ENCODE data around the gene PHLDA2. TPM values are rescaled to one million over a fixed set of nuclear protein-coding genes. Genes with fewer than 3 reads are reported as not detected.

The PHLDA2 gene
- total and polyA plus RNA-seq, 8 donors = 3.1 to 34.2 (median 25.5) TPM; not detected in 3

DNA sequence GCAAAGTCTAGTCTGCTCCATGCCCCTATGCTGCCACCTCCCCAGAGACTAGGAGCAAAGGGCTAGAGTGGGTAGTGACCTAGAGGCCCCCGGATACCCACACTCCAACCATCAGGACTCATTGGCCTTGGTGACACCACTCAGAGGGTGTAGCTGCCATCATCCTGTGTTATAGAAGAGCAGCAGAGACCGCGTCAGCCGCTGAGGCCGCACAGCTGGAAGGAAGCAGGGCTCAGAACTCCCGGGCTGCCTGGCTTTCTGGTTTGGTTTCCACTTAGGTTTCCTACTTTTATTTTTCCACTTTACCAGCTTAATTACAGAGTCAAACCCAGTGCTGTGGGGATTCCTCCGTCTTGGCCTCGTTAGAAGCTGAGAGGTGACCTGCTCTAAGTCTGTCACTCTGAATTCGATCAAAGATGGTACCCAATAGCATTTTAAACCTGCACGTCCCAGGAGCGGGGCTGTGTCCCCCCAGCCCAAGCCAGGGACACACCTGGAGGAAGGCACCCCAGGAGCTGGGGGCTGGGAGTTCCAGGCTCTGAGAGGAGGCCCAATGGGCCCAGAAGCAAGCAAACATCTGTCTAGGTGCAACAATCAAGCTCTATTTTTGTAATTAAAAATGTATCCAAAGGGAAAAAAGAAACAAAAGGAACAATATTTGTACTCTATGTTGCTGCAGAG is 41.6 kb downstream of the PHLDA2 start:
- Histone ChIP-seq H3K36me3 (no peaks in the 10 kb centered on the region), H3K27ac (peak overlapping the region in 3 of 5 donors; percentile 1 to 92 (median 77)), H3K4me3 (no peak overlapping the region), H3K4me1 (peaks cover 28 to 76% (median 69%) of the 10 kb centered on the region in 4 donors), H3K27me3 (peaks cover 0 to 17% (median 3%) of the 10 kb centered on the region in 3 donors), H3K9me3 (no peaks in the 10 kb centered on the region)
- WGBS, 5 donors = 67 to 74% (median 72%) methylated on average over 11 of the region's 11 CpGs
- TF ChIP-seq, protein P1, sequence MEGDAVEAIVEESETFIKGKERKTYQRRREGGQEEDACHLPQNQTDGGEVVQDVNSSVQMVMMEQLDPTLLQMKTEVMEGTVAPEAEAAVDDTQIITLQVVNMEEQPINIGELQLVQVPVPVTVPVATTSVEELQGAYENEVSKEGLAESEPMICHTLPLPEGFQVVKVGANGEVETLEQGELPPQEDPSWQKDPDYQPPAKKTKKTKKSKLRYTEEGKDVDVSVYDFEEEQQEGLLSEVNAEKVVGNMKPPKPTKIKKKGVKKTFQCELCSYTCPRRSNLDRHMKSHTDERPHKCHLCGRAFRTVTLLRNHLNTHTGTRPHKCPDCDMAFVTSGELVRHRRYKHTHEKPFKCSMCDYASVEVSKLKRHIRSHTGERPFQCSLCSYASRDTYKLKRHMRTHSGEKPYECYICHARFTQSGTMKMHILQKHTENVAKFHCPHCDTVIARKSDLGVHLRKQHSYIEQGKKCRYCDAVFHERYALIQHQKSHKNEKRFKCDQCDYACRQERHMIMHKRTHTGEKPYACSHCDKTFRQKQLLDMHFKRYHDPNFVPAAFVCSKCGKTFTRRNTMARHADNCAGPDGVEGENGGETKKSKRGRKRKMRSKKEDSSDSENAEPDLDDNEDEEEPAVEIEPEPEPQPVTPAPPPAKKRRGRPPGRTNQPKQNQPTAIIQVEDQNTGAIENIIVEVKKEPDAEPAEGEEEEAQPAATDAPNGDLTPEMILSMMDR (IDR thresholded peaks at IDR 0.05) = no peak
- DNase-seq = no peak
- intact Hi-C loops (cut with DNase I; ENCODE audit: low total_unique reads) = loop anchor here (2.0 to 10.0 kb wide), 3 partner anchors 353 to 583 kb away; partner anchors contain the start of genes C11orf21 and TSPAN32

DNA sequence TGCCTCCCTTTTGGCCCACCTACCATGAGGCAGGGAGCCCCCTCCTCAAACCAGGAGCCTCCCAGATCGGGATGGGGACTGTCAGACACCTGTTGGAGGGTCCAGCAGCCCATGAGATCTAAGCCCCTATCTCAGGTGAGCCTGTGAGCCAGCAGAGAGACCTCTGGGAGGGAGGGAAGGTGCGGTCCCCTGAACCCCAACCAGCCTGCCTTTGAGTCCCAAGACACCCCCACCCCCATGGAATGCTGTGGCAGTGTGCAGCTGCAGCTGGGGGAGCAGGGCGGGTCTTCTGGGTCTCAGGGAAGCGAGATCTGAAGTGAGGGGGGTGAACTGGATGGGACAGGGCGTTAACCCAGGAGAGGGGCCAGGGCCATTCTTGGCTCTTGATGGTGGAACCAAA is 42.3 kb downstream of the PHLDA2 start:
- TF ChIP-seq, protein P1 (IDR thresholded peaks at IDR 0.05) = no peak
- TF ChIP-seq EP300 (IDR thresholded peaks at IDR 0.05) (no peak), POLR2AphosphoS5 (IDR thresholded peaks at IDR 0.05) (no peak), POLR2A (IDR thresholded peaks at IDR 0.05) (no peak)
- intact Hi-C loops (cut with DNase I; ENCODE audit: low total_unique reads) = loop anchor here (2.0 to 10.0 kb wide), 3 partner anchors 352 to 582 kb away; partner anchors contain the start of genes C11orf21 and TSPAN32
- peak overlapping the region in 3 of 5 donors; percentile 65 to 92 (median 77) for H3K27ac ChIP-seq
- H3K27me3 ChIP-seq = peaks cover 0 to 19% (median 3%) of the 10 kb centered on the region in 3 donors
- H3K36me3 ChIP-seq = no peaks in the 10 kb centered on the region
- no peak for DNase-seq
- no peaks in the 10 kb centered on the region for H3K9me3 ChIP-seq
- peaks cover 21 to 76% (median 68%) of the 10 kb centered on the region in 4 donors for H3K4me1 ChIP-seq
- H3K4me3 ChIP-seq = no peak overlapping the region
- WGBS, 5 donors = 85 to 92% (median 89%) methylated on average over 4 to 5 of the region's 5 CpGs

DNA sequence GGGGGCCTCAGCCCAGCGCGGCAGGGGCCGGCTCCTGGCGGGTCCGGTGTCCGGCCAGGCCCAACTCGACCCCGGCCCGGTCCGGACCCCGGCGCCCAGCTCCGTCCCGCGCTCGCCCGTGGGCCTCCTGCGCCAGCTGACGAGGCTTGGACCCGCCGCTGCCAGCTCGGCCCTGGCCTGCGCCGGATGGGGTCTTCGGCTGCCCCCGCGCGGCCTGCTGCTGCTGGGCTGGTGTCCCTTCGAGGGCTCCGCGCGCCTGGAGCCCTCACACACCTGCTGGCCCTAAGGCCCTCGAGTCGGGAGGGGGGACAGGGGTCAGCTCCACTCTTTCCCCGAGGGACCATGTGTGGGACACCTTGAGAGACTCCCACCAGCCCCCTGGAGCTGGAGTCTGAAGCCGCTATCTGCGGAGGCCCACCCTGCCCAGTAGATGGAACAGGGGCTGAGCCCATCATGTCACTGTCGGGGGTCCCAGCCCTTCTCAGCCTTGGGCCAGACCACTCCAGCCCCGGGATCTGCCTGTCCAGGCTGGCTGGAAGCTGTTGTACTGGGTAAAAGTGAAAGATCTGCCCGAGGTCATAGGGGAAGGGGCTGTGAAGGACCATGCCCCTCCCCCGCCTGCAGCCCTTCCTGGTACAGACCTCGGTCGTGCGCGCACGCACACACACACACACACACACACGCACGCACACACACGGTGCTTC is 42.9 kb downstream of the PHLDA2 start:
- 17 to 44% (median 18%) methylated on average over 13 to 49 of the region's 49 CpGs for WGBS, 5 donors
- no peaks in the 10 kb centered on the region for H3K36me3 ChIP-seq
- intact Hi-C loops (cut with DNase I; ENCODE audit: low total_unique reads) = loop anchor here (2.0 to 10.0 kb wide), 3 partner anchors 352 to 582 kb away; partner anchors contain the start of genes C11orf21 and TSPAN32
- H3K9me3 ChIP-seq = no peaks in the 10 kb centered on the region
- DNase-seq = peak in 1 of 2 donors; percentile 89
- TF ChIP-seq EP300 (IDR thresholded peaks at IDR 0.05) (no peak), POLR2A (IDR thresholded peaks at IDR 0.05) (no peak), POLR2AphosphoS5 (IDR thresholded peaks at IDR 0.05) (no peak)
- TF ChIP-seq, protein P1 (IDR thresholded peaks at IDR 0.05) = no peak
- peak overlapping the region; percentile 65 to 92 (median 77) for H3K27ac ChIP-seq
- peak overlapping the region; percentile 86 to 90 (median 86) for H3K4me3 ChIP-seq
- peaks cover 15 to 73% (median 64%) of the 10 kb centered on the region in 4 donors for H3K4me1 ChIP-seq
- H3K27me3 ChIP-seq = peaks cover 0 to 19% (median 3%) of the 10 kb centered on the region in 3 donors

DNA sequence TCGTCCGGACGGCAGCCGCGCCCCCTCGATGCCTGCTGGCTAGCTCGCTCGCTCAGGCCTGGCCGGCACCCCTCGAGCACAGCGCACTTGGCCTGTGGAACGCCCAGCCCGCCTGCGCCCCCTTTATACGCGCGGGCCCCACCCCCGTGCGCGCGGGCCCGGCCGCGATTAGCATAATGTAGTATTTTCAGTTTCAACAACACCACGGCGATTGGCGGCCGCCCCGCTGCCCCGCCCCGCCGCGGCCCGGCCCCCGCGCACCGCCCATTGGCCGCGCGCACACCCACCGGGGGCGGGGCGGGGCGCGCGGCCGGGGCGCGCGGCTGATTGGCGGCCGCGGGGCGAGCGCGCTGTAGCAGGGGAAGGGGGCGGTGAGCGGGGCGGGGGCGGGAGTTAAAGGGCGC is 43.5 kb downstream of the PHLDA2 start, which contains the start of gene CDKN1C:
Gene CDKN1C (minus strand): TSS at position 98 of the 404 bp plus-strand sequence. CDS start 319 bp downstream, outside the sequence.
- peak within 1 kb of the TSS; percentile 86 to 90 (median 86) for H3K4me3 ChIP-seq
- TF ChIP-seq POLR2A (IDR thresholded peaks at IDR 0.05) (peak in 2 of 4 donors; percentile 47 to 57), EP300 (IDR thresholded peaks at IDR 0.05) (no peak), POLR2AphosphoS5 (IDR thresholded peaks at IDR 0.05) (peak; percentile 82 to 98 (median 97))
- TF ChIP-seq, protein P1 (IDR thresholded peaks at IDR 0.05) = no peak
- H3K27me3 ChIP-seq = peaks cover 0 to 19% (median 3%) of the 10 kb centered on the region in 3 donors
- 0 to 3% (median 0%) methylated on average over 4 to 61 of the region's 61 CpGs for WGBS, 5 donors
- H3K27ac ChIP-seq = peak within 1 kb of the TSS; percentile 84 to 92 (median 87)
- no peaks in the 10 kb centered on the region for H3K36me3 ChIP-seq
- DNase-seq = peak; percentile 92 to 97
- intact Hi-C loops (cut with DNase I; ENCODE audit: low total_unique reads) = loop anchor here (2.0 to 10.0 kb wide), 3 partner anchors 351 to 581 kb away; partner anchors contain the start of genes C11orf21 and TSPAN32
- no peaks in the 10 kb centered on the region for H3K9me3 ChIP-seq
- peaks cover 9 to 66% (median 58%) of the 10 kb centered on the region in 4 donors for H3K4me1 ChIP-seq
